Activated CD4-positive, alpha-beta T cell treated with anti-CD3 and anti-CD28 coated beads, Interleukin-2, Interleukin-6, amounts not matched to agents 100 ng/mL and 50 ng/mL, durations not matched to agents 16 hours and 8 hours (primary cell): ENCODE data around the gene PGBD5.

Source experiments
- DNase-seq: peaks from one replicate; pipeline ENCODE4 v3.0.0-alpha.2; 2020

The PGBD5 gene

GRCh38 chr1:230394134-230394533 lies 32.0 kb downstream of the PGBD5 start:
- no peak for DNase-seq

- DNase-seq = no peak
Measured at GRCh38 chr1:230393722-230394121, 32.4 kb downstream of the PGBD5 start.

- no peak for DNase-seq
Measured at GRCh38 chr1:230392920-230393521, 33.1 kb downstream of the PGBD5 start.

DNA sequence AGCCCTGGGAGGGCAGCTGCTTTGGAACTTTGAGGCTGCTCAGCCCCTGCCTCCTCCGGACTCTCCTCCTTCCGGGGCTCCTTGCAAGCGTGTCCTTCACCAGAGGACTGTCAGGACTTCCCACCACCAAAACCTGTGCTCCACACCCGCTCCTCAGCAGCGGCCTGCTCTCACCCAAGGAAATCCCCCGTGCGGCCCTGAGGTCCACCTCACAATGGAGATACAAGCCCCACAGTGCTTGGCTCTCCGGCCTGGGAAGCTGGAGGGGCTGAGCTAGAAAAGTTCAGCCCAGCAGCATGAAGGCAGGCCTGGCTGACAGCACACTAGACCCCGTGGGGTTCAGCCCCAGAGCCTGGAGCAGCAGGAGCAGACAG lies 33.6 kb downstream of the PGBD5 start:
- no peak for DNase-seq

- no peak for DNase-seq
Measured at GRCh38 chr1:230391776-230392535, 34.2 kb downstream of the PGBD5 start.

DNA sequence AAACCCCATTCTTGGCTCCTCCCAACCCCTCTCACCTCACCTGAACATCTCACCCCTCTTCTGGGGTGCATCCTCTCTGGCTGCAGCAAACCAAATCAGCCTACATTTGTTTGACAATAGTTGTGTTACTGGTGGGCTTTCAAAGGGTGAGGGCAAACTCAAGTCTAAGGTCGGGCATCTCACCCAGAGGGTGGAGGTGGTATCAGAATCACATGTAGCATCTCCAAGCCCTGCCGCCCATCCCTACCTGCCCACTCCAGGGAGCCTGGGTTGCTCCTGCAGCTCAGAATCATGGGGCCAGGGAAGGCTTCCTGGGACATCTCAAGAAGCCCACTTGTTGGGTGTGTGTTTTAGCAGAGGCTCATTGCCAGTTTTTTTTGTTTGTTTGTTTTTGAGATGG lies 35.8 kb downstream of the PGBD5 start:
- no peak for DNase-seq

DNA sequence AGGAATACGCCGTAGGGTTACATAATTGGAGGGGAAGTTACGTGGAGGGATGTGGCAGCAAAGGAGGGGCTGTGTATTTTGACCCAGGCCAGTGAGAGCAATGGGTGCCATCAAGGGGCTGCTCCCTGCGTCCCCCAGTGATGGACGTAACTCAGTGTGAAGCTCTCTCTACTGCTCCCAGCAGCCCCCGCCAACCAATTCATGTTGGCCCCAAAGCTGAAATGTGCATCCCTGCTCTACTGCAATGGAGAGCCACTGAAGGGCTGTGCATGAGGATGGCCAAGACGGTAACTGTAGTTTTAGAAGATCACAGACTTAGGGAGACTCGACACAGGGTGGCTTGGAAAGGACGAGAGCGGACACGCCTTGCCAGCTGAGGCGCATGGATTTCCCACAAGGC lies 38.3 kb downstream of the PGBD5 start:
- DNase-seq = no peak

DNA sequence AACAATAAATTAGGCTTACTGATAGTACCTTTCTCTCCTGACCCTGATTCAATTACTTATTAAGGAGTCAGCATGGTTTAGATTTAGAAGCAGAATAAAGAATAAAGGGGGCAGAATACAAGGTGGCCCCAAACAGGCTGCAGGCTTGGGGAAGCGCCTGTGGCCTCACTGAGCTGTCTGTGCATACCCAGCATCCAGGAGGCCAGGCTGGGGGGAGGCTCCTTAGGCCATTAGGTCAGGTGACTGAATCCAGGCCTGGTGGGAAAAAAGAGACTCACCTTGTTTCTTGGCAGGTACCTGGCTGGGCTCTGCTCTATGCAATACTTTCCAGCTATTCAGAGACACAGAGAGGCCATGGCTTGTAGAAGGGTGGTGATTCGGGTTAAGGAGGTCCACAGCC lies 38.8 kb downstream of the PGBD5 start:
- DNase-seq = no peak

- DNase-seq = no peak
Measured at GRCh38 chr1:230386637-230387262, 39.4 kb downstream of the PGBD5 start.

DNA sequence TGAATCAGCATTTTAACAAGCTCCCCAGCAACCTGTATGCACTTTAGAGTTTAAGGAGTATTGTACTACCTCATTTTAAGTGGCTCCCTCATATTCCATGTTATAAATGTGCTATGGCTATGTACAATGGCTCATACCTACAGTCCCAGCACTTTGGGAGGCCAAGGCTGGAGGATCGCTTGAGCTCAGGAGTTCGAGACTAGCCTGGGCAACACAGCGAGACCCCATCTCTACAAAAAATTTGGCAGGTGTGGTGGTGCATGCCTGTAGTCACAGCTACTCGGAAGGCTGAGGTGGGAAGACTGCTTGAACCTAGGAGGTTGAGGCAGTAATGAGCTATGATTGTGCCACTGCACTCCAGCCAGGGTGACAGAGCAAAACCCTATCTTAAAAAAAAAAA lies 40.2 kb downstream of the PGBD5 start:
- DNase-seq = no peak

DNA sequence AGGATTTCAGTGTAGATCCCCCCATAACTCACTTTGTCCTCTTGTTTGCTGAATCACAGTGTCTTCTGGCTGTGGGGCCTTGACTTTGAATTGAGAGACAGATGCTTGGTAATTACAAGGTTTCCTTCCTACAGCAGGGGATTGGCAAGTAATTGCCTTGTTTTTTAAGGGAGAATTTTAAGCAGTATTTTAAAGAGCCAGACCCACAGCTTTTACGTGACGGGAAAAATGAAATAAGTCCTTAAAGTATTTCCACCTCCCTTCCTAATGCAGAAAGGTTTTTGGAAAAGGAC lies 41.0 kb downstream of the PGBD5 start:
- no peak for DNase-seq

DNA sequence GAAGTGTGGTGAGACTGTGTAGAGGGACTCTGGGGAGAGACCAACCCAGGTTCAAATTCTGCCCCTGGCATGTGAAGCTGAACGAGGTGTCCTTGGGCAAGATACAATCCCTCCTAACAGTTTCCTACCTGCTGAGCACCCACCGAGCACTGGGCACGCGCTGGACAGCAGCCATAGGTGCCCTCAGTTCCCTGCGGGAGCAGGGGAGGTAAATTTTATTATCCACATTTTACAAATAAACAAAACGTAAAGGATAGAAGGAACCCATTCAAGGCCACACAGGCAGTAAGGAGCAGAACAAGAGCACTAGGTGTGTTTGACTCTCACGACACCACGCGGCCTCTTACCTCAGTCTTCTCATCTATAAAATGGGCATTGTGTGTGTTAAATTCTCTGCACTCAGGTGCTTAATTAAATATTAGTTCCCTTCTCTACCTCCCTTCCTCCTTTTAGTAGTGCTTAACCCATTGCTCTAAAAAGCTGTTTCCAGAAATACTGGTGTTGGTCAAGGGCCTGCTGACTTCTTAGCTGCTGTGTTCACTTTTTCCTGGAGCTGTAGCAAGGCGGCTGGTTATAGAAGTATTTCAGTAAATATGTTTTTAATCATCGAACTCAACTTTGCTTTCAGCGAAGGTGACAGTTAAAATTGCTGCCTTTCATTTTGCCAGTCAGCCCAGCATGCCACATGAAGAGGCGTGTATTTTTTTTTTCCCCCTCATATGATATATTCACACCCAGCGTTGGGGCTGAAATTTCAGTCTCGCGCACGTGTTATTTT lies 41.6 kb downstream of the PGBD5 start:
- DNase-seq = no peak

DNA sequence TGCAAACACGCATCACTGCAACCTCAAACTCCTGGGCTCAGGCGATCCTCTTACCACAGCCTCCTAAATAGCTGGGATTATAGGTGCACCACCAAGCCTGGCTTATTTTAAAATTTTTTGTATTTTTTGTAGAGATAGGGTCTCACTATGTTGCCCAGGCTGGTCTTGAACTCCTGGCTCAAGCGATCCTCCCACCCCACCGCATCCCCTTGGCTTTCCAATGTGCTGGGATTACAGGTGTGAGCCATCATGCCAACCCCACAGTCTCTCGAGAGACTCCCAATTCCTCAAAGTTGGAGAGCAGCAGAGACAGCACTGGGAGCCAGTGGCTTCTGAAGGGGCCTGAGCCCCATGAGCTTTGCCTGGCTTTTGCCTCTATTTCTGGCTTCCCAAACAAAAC lies 42.7 kb downstream of the PGBD5 start:
- no peak for DNase-seq

- DNase-seq = no peak
Measured at GRCh38 chr1:230382001-230382491, 44.1 kb downstream of the PGBD5 start.

DNA sequence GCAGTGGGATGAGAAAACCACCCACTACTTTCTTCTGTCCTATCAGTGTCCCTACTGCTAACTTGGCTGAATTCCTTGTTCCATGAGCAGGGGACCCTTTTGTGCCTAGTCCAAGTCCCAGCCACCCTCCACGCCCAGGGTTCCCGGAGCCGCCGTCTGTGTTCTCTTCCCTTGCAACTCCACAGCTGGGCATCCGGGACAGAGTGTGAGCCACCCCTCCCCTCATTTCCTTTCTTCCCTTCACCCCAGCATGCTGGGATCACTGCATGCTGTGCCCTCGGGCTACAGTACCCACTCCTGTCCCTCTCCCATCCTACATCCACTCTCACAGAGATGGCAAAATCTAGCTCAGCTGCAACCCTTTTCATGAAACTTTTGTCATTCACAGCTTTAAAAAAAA lies 44.5 kb downstream of the PGBD5 start:
- DNase-seq = no peak

GRCh38 chr1:230381049-230381467 lies 45.1 kb downstream of the PGBD5 start:
- DNase-seq = no peak

DNA sequence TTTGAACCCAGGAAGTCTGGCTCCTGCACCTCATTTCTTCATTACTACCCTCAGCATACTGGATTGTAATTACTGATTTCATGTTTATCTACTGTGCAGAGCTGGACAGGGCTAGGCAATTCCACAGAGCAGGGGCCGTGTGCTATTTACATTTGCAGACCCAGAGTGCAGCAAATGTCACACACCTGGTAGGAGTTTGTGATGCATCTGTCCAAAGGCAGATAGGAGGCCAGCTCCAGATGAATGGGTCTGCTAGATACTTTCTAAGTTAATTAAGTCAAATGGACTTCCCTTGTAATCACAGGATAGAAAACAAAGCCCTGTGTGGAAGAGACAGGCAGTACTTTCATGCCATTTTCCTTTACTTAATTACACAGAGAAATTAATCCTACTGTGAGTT lies 46.2 kb downstream of the PGBD5 start:
- DNase-seq = no peak

GRCh38 chr1:230379462-230379861 lies 46.7 kb downstream of the PGBD5 start:
- DNase-seq = no peak

DNA sequence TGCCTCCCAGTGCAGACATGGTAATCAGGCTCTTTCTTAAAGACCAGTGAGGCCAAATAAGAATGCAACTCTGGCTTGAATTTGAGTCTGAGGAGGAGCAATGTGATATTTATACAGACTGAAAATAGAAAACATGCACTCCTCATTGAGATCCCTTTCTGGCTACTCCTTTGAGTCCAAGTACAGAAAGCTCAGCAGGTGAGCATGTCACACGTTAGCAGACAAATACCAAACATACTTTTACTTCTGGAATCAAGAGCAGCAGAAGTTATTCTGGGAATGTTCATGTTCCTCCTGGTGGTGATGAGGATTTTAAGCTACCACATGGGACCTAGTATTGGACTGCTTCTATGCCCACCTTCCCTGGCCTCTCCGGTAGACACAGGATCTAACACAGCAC lies 48.3 kb downstream of the PGBD5 start:
- no peak for DNase-seq

DNA sequence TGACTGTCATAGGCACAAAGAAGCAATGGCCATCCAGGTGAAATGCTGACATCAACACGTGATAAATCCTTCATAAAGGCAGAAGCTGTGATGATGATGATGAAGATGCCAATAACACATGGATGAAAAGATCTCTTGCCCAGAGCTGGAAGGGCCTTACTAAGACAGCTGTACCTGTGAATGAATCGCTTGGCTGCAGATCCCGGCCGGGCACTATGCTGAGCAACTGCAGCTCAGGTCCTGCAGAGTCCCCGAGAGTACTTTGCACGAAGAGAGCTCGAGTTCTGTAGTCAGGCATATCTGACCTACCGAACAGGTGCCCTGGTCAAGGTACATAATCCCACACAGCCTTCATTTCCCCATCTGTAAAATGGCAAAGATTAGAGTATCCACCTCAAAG lies 48.8 kb downstream of the PGBD5 start:
- DNase-seq = no peak

GRCh38 chr1:230376296-230376695 lies 49.8 kb downstream of the PGBD5 start:
- DNase-seq = no peak

GRCh38 chr1:230375780-230376179 lies 50.4 kb downstream of the PGBD5 start:
- no peak for DNase-seq

GRCh38 chr1:230375147-230375546 lies 51.0 kb downstream of the PGBD5 start:
- DNase-seq = no peak
